HG03457 (cell line): ENCODE results near the gene UPB1.
A peak's percentile ranks its signal among the peaks of the same experiment; 100 is the strongest.

ENCODE experiments used
- ATAC-seq: cut with Tn5 transposase; IDR thresholded peaks from one replicate; pipeline ENCODE4 v1.9.1; 2021; ENCODE audit warnings: moderate number of reproducible peaks; ENCODE audit not compliant: unreplicated experiment

UPB1 gene

GRCh38 chr22:24503843-24504338, 8.8 kb downstream of the UPB1 start:
- no peak for ATAC-seq

- no peak for ATAC-seq
Measured at GRCh38 chr22:24504540-24504939, 9.4 kb downstream of the UPB1 start.

- ATAC-seq: no peak
Measured at GRCh38 chr22:24504956-24505736, 10.0 kb downstream of the UPB1 start.

GRCh38 chr22:24506802-24507438, 11.8 kb downstream of the UPB1 start:
- ATAC-seq: no peak

- ATAC-seq: no peak
Measured at GRCh38 chr22:24507716-24508115, 12.6 kb downstream of the UPB1 start.

GRCh38 chr22:24510637-24511625, 15.8 kb downstream of the UPB1 start:
- ATAC-seq: no peak

GRCh38 chr22:24512043-24512442, 16.9 kb downstream of the UPB1 start:
- ATAC-seq: no peak

GRCh38 chr22:24513378-24514240, 18.5 kb downstream of the UPB1 start:
- no peak for ATAC-seq

- ATAC-seq: no peak
Measured at GRCh38 chr22:24514241-24515026, 19.3 kb downstream of the UPB1 start.

- ATAC-seq: no peak
Measured at GRCh38 chr22:24515027-24515338, 19.9 kb downstream of the UPB1 start.

GRCh38 chr22:24516301-24516737, 21.2 kb downstream of the UPB1 start:
- no peak for ATAC-seq

- no peak for ATAC-seq
Measured at GRCh38 chr22:24517446-24517845, 22.3 kb downstream of the UPB1 start.

GRCh38 chr22:24518228-24518627, 23.1 kb downstream of the UPB1 start:
- no peak for ATAC-seq

- no peak for ATAC-seq
Measured at GRCh38 chr22:24518771-24519485, 23.8 kb downstream of the UPB1 start.

GRCh38 chr22:24519496-24519895, 24.4 kb downstream of the UPB1 start:
- ATAC-seq: no peak

- no peak for ATAC-seq
Measured at GRCh38 chr22:24521791-24522245, 26.7 kb downstream of the UPB1 start.

GRCh38 chr22:24523873-24524272, 28.7 kb downstream of the UPB1 start:
- no peak for ATAC-seq

GRCh38 chr22:24525416-24526037, 30.4 kb downstream of the UPB1 start:
- peak; percentile 62 for ATAC-seq
